Keratinocyte (primary cell): ENCODE data around the gene DRD2. TPM values are rescaled to one million over a fixed set of nuclear protein-coding genes. Genes with fewer than 3 reads are reported as not detected.

ENCODE experiments used
- DNase-seq: peaks from one replicate; pipeline ENCODE4 v3.0.0-alpha.2; 2011; ENCODE audit warnings: low read depth, missing footprints, low spot score
- FAIRE-seq: peaks from 2 replicates; lab custom pipeline; 2011; peaks lifted over from hg19 to GRCh38; lab: Jason Lieb, UNC
- H2AFZ ChIP-seq: 2 replicates; pipeline ENCODE4 v1.6.0; 2012; ENCODE audit warnings: low read length, control low read depth, inconsistent platforms; ENCODE audit not compliant: control insufficient read depth
- H3K27ac ChIP-seq: 2 replicates; pipeline ENCODE4 v1.5.1; 2011; ENCODE audit warnings: low read length; ENCODE audit not compliant: control insufficient read depth, insufficient read depth
- H3K27me3 ChIP-seq: 3 replicates; pipeline ENCODE4 v1.6.0; 2011; ENCODE audit warnings: low read length; ENCODE audit not compliant: control insufficient read depth, insufficient read depth; ENCODE audit errors: extremely low read depth
- H3K36me3 ChIP-seq, 2 experiments: 2 replicates in 1 of 2; 3 replicates in 1 of 2; pipeline ENCODE4 v1.5.1; 2011; ENCODE audit warnings: low read length in 2 of 2, mild to moderate bottlenecking in 1 of 2; ENCODE audit not compliant: control insufficient read depth in 2 of 2, insufficient read depth in 2 of 2; ENCODE audit errors: extremely low read depth in 1 of 2
- H3K4me1 ChIP-seq: 3 replicates; pipeline ENCODE4 v1.5.1; 2011; ENCODE audit warnings: low read length; ENCODE audit not compliant: control insufficient read depth, insufficient read depth; ENCODE audit errors: extremely low read depth
- H3K4me2 ChIP-seq: 3 replicates; pipeline ENCODE4 v1.6.0; 2011; ENCODE audit warnings: low read depth, low read length; ENCODE audit not compliant: control insufficient read depth, insufficient read depth; ENCODE audit errors: extremely low read depth
- H3K4me3 ChIP-seq, 3 experiments: fragments of 200-600 bp in 1 of 3; sonication (generic) in 1 of 3; 2 replicates in 2 of 3; 3 replicates in 1 of 3; pipeline ENCODE4 v1.5.1; 2011 to 2016; ENCODE audit warnings: low read length in 3 of 3, mild to moderate bottlenecking in 3 of 3, control low read depth in 2 of 3, inconsistent platforms in 1 of 3, low read depth in 1 of 3, mixed read lengths in 1 of 3, mixed run types in 1 of 3, moderate library complexity in 1 of 3; ENCODE audit not compliant: control insufficient read depth in 2 of 3, insufficient read depth in 2 of 3; ENCODE audit errors: extremely low read depth in 1 of 3
- H3K79me2 ChIP-seq: 2 replicates; pipeline ENCODE4 v1.6.0; 2012; ENCODE audit warnings: low read length; ENCODE audit not compliant: control insufficient read depth, insufficient read depth
- H3K9ac ChIP-seq: 3 replicates; pipeline ENCODE4 v1.6.0; 2011; ENCODE audit warnings: low read length; ENCODE audit not compliant: control insufficient read depth, insufficient read depth; ENCODE audit errors: extremely low read depth
- H3K9me1 ChIP-seq: 3 replicates; pipeline ENCODE4 v1.6.0; 2011; ENCODE audit warnings: low read length; ENCODE audit not compliant: control insufficient read depth, insufficient read depth; ENCODE audit errors: extremely low read depth
- H3K9me3 ChIP-seq: 2 replicates; pipeline ENCODE4 v1.5.1; 2012; ENCODE audit warnings: low read depth, low read length; ENCODE audit not compliant: control insufficient read depth
- H4K20me1 ChIP-seq: 3 replicates; pipeline ENCODE4 v1.6.0; 2011; ENCODE audit warnings: low read length; ENCODE audit not compliant: control insufficient read depth, insufficient read depth; ENCODE audit errors: extremely low read depth
- EZH2 ChIP-seq: IDR thresholded peaks from one replicate; pipeline ENCODE4 v1.6.1; 2012; ENCODE audit warnings: inconsistent platforms, mild to moderate bottlenecking, low read length, moderate library complexity
- dilution Hi-C: fragments of 300-500 bp; cut with MboI; formaldehyde crosslinking; loops from one replicate; pipeline ENCODE4 v1.7.0; 2020; ENCODE audit warnings: low sequenced_read_pairs; ENCODE audit not compliant: extremely low pct_ligation_motif_present
- polyA plus RNA-seq, 5 experiments: library from polyadenylated mRNA; depleted of rRNA in 3 of 5; stranded (reverse) in 3 of 5; stranded (forward) in 1 of 5; unstranded in 1 of 5; fragments of >200 nt; gene quantifications; 1 replicate in 1 of 5; 2 replicates in 3 of 5; 3 replicates in 1 of 5; pipeline versions ENCODE4 v1.2.1 to v1.2.3, GENCODE V29; 2011 to 2012; ENCODE audit warnings: missing spikeins in 2 of 5, low read depth in 1 of 5, low replicate concordance in 1 of 5
- TF ChIP-seq, protein P1 (sequence below), 3 experiments: IDR thresholded peaks in 1 of 3; conservative IDR thresholded peaks in 1 of 3; optimal IDR thresholded peaks in 1 of 3; 2 replicates in 2 of 3; 3 replicates in 1 of 3; pipeline versions ENCODE3 to v1.5.1; 2011; ENCODE audit warnings: low read length in 3 of 3, mild to moderate bottlenecking in 3 of 3, moderate library complexity in 2 of 3, control low read depth in 1 of 3, inconsistent platforms in 1 of 3; ENCODE audit not compliant: insufficient read depth in 2 of 3; ENCODE audit errors: extremely low read depth in 1 of 3

DRD2 gene
- polyA plus RNA-seq, 1 donor (not counting 4 experiments of a cell fraction or from before 2014, with no cell fraction given), result 0.26 TPM

DNA sequence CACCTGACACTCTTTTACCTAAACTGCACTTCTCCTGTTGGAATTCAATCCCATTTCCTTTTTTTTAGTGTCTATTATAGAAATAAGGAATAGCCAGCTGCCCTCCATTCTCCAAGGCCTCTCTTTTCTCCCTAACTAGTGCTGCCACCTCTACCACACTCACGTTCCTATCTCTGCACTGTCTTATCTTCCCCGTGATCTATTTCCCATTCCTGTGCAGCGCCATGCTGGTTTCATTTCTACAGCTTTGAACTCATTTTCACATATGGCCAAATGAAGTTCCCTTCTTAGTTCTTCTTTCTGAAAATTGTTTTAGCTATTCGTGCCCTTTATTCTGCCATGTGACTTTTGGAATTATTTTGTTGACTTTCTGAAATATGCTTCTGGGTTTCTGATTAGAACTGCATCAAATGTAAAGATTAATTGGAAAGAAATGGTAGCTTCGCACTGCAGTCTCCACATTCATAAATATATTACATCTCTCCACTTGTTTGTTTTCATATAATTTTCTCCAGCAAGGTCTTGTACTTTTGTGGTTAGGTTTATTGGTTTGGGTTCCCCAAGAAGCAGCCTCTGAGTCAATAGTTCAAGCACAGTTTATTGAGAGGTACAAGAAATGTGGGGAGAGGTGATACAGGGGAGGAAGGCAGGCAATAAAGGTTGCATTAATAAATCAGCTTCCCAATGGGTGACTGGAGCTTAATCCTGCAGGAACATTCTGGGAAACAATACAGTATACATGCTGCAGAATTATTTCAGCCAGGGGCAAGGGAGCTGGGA lies 43.7 kb upstream of the DRD2 start:
- peaks cover 18% of the 10 kb centered on the region for H3K4me1 ChIP-seq
- TF ChIP-seq, protein P1, sequence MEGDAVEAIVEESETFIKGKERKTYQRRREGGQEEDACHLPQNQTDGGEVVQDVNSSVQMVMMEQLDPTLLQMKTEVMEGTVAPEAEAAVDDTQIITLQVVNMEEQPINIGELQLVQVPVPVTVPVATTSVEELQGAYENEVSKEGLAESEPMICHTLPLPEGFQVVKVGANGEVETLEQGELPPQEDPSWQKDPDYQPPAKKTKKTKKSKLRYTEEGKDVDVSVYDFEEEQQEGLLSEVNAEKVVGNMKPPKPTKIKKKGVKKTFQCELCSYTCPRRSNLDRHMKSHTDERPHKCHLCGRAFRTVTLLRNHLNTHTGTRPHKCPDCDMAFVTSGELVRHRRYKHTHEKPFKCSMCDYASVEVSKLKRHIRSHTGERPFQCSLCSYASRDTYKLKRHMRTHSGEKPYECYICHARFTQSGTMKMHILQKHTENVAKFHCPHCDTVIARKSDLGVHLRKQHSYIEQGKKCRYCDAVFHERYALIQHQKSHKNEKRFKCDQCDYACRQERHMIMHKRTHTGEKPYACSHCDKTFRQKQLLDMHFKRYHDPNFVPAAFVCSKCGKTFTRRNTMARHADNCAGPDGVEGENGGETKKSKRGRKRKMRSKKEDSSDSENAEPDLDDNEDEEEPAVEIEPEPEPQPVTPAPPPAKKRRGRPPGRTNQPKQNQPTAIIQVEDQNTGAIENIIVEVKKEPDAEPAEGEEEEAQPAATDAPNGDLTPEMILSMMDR (optimal IDR thresholded peaks at IDR 0.05 in 1 of 3, IDR thresholded peaks at IDR 0.05 in 1 of 3, conservative IDR thresholded peaks at IDR 0.05 in 1 of 3; ENCODE audit: extremely low read depth in 1 of 3, insufficient read depth in 2 of 3, low read length in 3 of 3), result no peak
- TF ChIP-seq EZH2, result no peak
- no peaks in the 10 kb centered on the region for H4K20me1 ChIP-seq
- FAIRE-seq (no peak), DNase-seq (no peak)
- no peaks in the 10 kb centered on the region for H3K9me1 ChIP-seq
- H3K36me3 ChIP-seq, result no peaks in the 10 kb centered on the region
- H3K27ac ChIP-seq, result no peak overlapping the region
- no peak overlapping the region for H2AFZ ChIP-seq
- H3K27me3 ChIP-seq, result no peaks in the 10 kb centered on the region
- H3K4me3 ChIP-seq, result no peak overlapping the region
- H3K9ac ChIP-seq, result no peak overlapping the region
- no peak overlapping the region for H3K4me2 ChIP-seq
- H3K79me2 ChIP-seq, result no peaks in the 10 kb centered on the region
- dilution Hi-C loops, result loop anchor here (10.0 kb wide), 1 partner anchor 64 kb away; no protein-coding TSS in a partner anchor
- H3K9me3 ChIP-seq, result no peaks in the 10 kb centered on the region

DNA sequence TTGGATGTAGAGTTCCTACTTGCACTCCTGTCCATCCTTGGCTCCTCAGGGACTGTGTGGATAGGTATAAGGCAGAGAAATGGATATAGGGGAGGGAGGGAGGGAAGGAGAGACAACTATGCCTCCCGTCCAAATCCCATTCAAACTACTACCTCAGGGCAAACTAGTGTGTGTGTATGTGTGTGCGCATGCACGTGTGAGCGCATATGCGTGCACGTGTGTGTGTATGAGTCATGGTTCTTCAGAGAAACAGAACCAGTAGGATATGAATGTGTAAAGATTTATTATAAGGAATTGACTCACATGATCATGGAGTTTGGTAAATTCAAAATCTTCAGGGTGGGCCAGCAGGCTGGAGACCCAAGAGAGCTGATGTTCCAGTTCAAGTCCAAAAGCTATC lies 42.2 kb upstream of the DRD2 start:
- Histone ChIP-seq H3K27ac (no peak overlapping the region), H3K9me3 (no peaks in the 10 kb centered on the region), H3K4me2 (no peak overlapping the region), H3K27me3 (no peaks in the 10 kb centered on the region), H3K9me1 (no peaks in the 10 kb centered on the region), H3K9ac (no peak overlapping the region), H2AFZ (no peak overlapping the region), H3K36me3 (no peaks in the 10 kb centered on the region), H3K4me3 (no peak overlapping the region), H4K20me1 (no peaks in the 10 kb centered on the region), H3K4me1 (peaks cover 18% of the 10 kb centered on the region), H3K79me2 (no peaks in the 10 kb centered on the region)
- dilution Hi-C loops, result loop anchor here (10.0 kb wide), 1 partner anchor 63 kb away; no protein-coding TSS in a partner anchor
- FAIRE-seq (no peak), DNase-seq (no peak)
- TF ChIP-seq, protein P1 (optimal IDR thresholded peaks at IDR 0.05 in 1 of 3, IDR thresholded peaks at IDR 0.05 in 1 of 3, conservative IDR thresholded peaks at IDR 0.05 in 1 of 3; ENCODE audit: extremely low read depth in 1 of 3, insufficient read depth in 2 of 3, low read length in 3 of 3), result no peak
- no peak for TF ChIP-seq EZH2
